ENCODE data around the gene SEMA5A.

Gene SEMA5A

GRCh38 chr5:9474219-9475002 is 71.5 kb downstream of the SEMA5A start:
- no peak for DNase-seq (ENCODE audit: low read depth, low spot score)
- no peak for TF ChIP-seq CTCF (IDR thresholded peaks at IDR 0.05; ENCODE audit: low read depth, low read length)
- H3K4me3 ChIP-seq (ENCODE audit: low read depth, low read length), result no peak overlapping the region
- in situ Hi-C loops (cut with HindIII; ENCODE audit: low sequenced_read_pairs), result no loop called here

- no peak overlapping the region for H3K4me3 ChIP-seq (ENCODE audit: low read depth, low read length)
- no peak for TF ChIP-seq CTCF (IDR thresholded peaks at IDR 0.05; ENCODE audit: low read depth, low read length)
- no peak for DNase-seq (ENCODE audit: low read depth, low spot score)
- in situ Hi-C loops (cut with HindIII; ENCODE audit: low sequenced_read_pairs), result no loop called here
These were observed 72.3 kb downstream of the SEMA5A start for GRCh38 chr5:9473624-9474023.

GRCh38 chr5:9470410-9470809 is 75.5 kb downstream of the SEMA5A start:
- TF ChIP-seq CTCF (IDR thresholded peaks at IDR 0.05; ENCODE audit: low read depth, low read length), result no peak
- in situ Hi-C loops (cut with HindIII; ENCODE audit: low sequenced_read_pairs), result no loop called here
- no peak for DNase-seq (ENCODE audit: low read depth, low spot score)
- H3K4me3 ChIP-seq (ENCODE audit: low read depth, low read length), result no peak overlapping the region

- no peak for TF ChIP-seq CTCF (IDR thresholded peaks at IDR 0.05; ENCODE audit: low read depth, low read length)
- in situ Hi-C loops (cut with HindIII; ENCODE audit: low sequenced_read_pairs), result no loop called here
- H3K4me3 ChIP-seq (ENCODE audit: low read depth, low read length), result no peak overlapping the region
- peak; percentile 97 for DNase-seq (ENCODE audit: low read depth, low spot score)
These were observed 77.9 kb downstream of the SEMA5A start for GRCh38 chr5:9468060-9468388.

GRCh38 chr5:9467199-9468059 is 78.4 kb downstream of the SEMA5A start:
- DNase-seq (ENCODE audit: low read depth, low spot score), result no peak
- no peak overlapping the region for H3K4me3 ChIP-seq (ENCODE audit: low read depth, low read length)
- in situ Hi-C loops (cut with HindIII; ENCODE audit: low sequenced_read_pairs), result no loop called here
- TF ChIP-seq CTCF (IDR thresholded peaks at IDR 0.05; ENCODE audit: low read depth, low read length), result no peak

- no peak overlapping the region for H3K4me3 ChIP-seq (ENCODE audit: low read depth, low read length)
- TF ChIP-seq CTCF (IDR thresholded peaks at IDR 0.05; ENCODE audit: low read depth, low read length), result no peak
- in situ Hi-C loops (cut with HindIII; ENCODE audit: low sequenced_read_pairs), result no loop called here
- DNase-seq (ENCODE audit: low read depth, low spot score), result no peak
These were observed 79.2 kb downstream of the SEMA5A start for GRCh38 chr5:9466697-9467096.
